SU-DHL-6 (cell line): Measurements from ENCODE around the gene MS4A4A.
"Not testable (repeated sequence)": the region's sequence is repeated elsewhere in the genome, so short reads cannot be mapped to it uniquely, and the experiment has no call there.

Experiments
- H2AFZ ChIP-seq: fragments of 200-600 bp; sonication (generic); 2 replicates; pipeline ENCODE4 v1.6.1; 2014; ENCODE audit warnings: low read depth, mild to moderate bottlenecking, moderate library complexity, mixed read lengths, antibody characterized with exemption, low read length; ENCODE audit not compliant: severe bottlenecking
- H3F3A ChIP-seq: fragments of 200-600 bp; shearing (Covaris generic); 2 replicates; pipeline ENCODE4 v1.6.0; 2016; ENCODE audit warnings: antibody characterized with exemption, mild to moderate bottlenecking; ENCODE audit not compliant: insufficient read depth
- H3K27ac ChIP-seq: fragments of 200-600 bp; sonication (generic); 2 replicates; pipeline ENCODE4 v1.5.1; 2016; ENCODE audit warnings: low read depth, mild to moderate bottlenecking, low read length, moderate library complexity, mixed read lengths
- H3K27me3 ChIP-seq: fragments of 200-600 bp; sonication (generic), shearing (Covaris generic); 2 replicates; pipeline ENCODE4 v1.6.0; 2014; ENCODE audit warnings: mild to moderate bottlenecking, low read length
- H3K36me3 ChIP-seq: fragments of 200-600 bp; sonication (generic); 2 replicates; pipeline ENCODE4 v1.6.1; 2014; ENCODE audit warnings: mild to moderate bottlenecking, low read length, mixed read lengths
- H3K4me2 ChIP-seq: fragments of 300-600, 200-600 bp; shearing (Covaris generic), sonication (generic); 2 replicates; pipeline ENCODE4 v1.6.0; 2014; ENCODE audit warnings: low read length, low read depth, mild to moderate bottlenecking; ENCODE audit not compliant: poor library complexity, severe bottlenecking
- H3K4me3 ChIP-seq: fragments of 200-600 bp; sonication (generic); 2 replicates; pipeline ENCODE4 v1.5.1; 2014; ENCODE audit warnings: antibody characterized with exemption, low read length, mild to moderate bottlenecking, mixed read lengths; ENCODE audit not compliant: insufficient read depth, poor library complexity, severe bottlenecking
- H3K79me2 ChIP-seq: fragments of 200-600 bp; sonication (generic); 2 replicates; pipeline ENCODE4 v1.6.1; 2014; ENCODE audit warnings: mild to moderate bottlenecking, low read length, moderate library complexity; ENCODE audit not compliant: insufficient read depth
- H3K9ac ChIP-seq: fragments of 200-600 bp; sonication (generic); 2 replicates; pipeline ENCODE4 v1.7.0; 2014; ENCODE audit warnings: mild to moderate bottlenecking, low read length
- H3K9me2 ChIP-seq: fragments of 200-600 bp; sonication (generic); replicated peaks from 2 replicates; pipeline ENCODE4 v1.6.1; 2014; ENCODE audit warnings: low read length; ENCODE audit not compliant: insufficient read depth
- H3K9me3 ChIP-seq: fragments of 200-600 bp; sonication (generic); 2 replicates; pipeline ENCODE4 v1.6.1; 2014; ENCODE audit warnings: low read length, mixed read lengths; ENCODE audit not compliant: insufficient read depth
- H4K20me1 ChIP-seq: fragments of 200-600 bp; sonication (generic); 2 replicates; pipeline ENCODE4 v1.6.1; 2014; ENCODE audit warnings: low read depth, mild to moderate bottlenecking, antibody characterized with exemption, low read length, moderate library complexity, mixed read lengths
- CTCF ChIP-seq: fragments of 200-600 bp; sonication (generic); IDR thresholded peaks from one replicate; pipeline ENCODE4 v1.5.1; 2017; ENCODE audit warnings: antibody characterized with exemption, mild to moderate bottlenecking, low read length, moderate library complexity; ENCODE audit not compliant: insufficient read depth, poor library complexity, severe bottlenecking
- EZH2phosphoT487 ChIP-seq: fragments of 200-600 bp; sonication (generic), shearing (Covaris generic); conservative IDR thresholded peaks from 2 replicates; pipeline ENCODE4 v1.6.1; 2018; ENCODE audit warnings: mild to moderate bottlenecking, antibody characterized with exemption, low read length, moderate library complexity, mixed read lengths

Gene MS4A4A

GRCh38 chr11:60301178-60301577, 20.7 kb downstream of the MS4A4A start:
- no peaks in the 10 kb centered on the region for H3K27me3 ChIP-seq
- no peak overlapping the region for H3K4me2 ChIP-seq
- H3K9me3 ChIP-seq = no peaks in the 10 kb centered on the region
- no peak for TF ChIP-seq CTCF
- no peak for TF ChIP-seq EZH2phosphoT487
- no peaks in the 10 kb centered on the region for H4K20me1 ChIP-seq
- no peaks in the 10 kb centered on the region for H3K79me2 ChIP-seq
- H3K36me3 ChIP-seq = no peaks in the 10 kb centered on the region
- no peaks in the 10 kb centered on the region for H3F3A ChIP-seq
- no peak overlapping the region for H3K9ac ChIP-seq
- H3K27ac ChIP-seq = no peak overlapping the region
- no peak overlapping the region for H2AFZ ChIP-seq
- H3K9me2 ChIP-seq = no peaks in the 10 kb centered on the region
- H3K4me3 ChIP-seq = no peak overlapping the region

DNA sequence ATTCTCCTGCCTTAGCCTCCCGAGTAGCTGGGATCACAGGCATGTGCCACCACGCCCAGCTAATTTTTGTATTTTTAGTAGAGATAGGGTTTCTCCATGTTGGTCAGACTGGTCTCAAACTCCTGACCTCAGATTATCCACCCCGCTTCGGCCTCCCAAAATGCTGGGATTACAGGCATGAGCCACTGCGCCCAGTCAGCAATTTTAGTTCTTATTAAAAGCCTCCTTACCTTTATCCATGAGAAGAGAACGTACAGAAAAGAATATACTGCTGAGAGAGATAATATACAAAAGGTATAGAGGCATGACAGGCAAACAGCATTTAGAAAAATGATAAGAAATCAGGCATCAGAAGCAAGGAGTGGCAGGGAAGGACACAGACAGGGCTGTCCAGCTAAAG, 21.4 kb downstream of the MS4A4A start:
- not testable (repeated sequence) for H3K9ac ChIP-seq, H3F3A ChIP-seq, H3K4me2 ChIP-seq, H3K4me3 ChIP-seq, H2AFZ ChIP-seq, H3K79me2 ChIP-seq, H3K9me2 ChIP-seq, H3K9me3 ChIP-seq, H3K27me3 ChIP-seq, H4K20me1 ChIP-seq, H3K36me3 ChIP-seq, H3K27ac ChIP-seq

GRCh38 chr11:60303661-60304060, 23.2 kb downstream of the MS4A4A start:
- Histone ChIP-seq H3K4me2 (no peak overlapping the region), H3K27me3 (no peaks in the 10 kb centered on the region), H3K9me3 (no peaks in the 10 kb centered on the region), H3K79me2 (no peaks in the 10 kb centered on the region), H3K9me2 (no peaks in the 10 kb centered on the region), H3F3A (no peaks in the 10 kb centered on the region), H3K4me3 (no peak overlapping the region), H3K9ac (no peak overlapping the region), H3K27ac (no peak overlapping the region), H2AFZ (no peak overlapping the region), H3K36me3 (no peaks in the 10 kb centered on the region), H4K20me1 (no peaks in the 10 kb centered on the region)
- TF ChIP-seq CTCF (no peak), EZH2phosphoT487 (no peak)

- Histone ChIP-seq H3K9ac (no peak overlapping the region), H3K4me2 (no peak overlapping the region), H2AFZ (no peak overlapping the region), H3K27me3 (no peaks in the 10 kb centered on the region), H3K27ac (no peak overlapping the region), H3K36me3 (no peaks in the 10 kb centered on the region), H3F3A (no peaks in the 10 kb centered on the region), H3K79me2 (no peaks in the 10 kb centered on the region), H4K20me1 (no peaks in the 10 kb centered on the region), H3K9me2 (no peaks in the 10 kb centered on the region), H3K4me3 (no peak overlapping the region), H3K9me3 (no peaks in the 10 kb centered on the region)
- TF ChIP-seq CTCF (no peak), EZH2phosphoT487 (no peak)
These were observed 25.6 kb downstream of the MS4A4A start for GRCh38 chr11:60305906-60306619.
